Neural progenitor cell (in vitro differentiated cells): ENCODE measurements around the gene ASIC3. TPM values are rescaled to one million over a fixed set of nuclear protein-coding genes. Genes with fewer than 3 reads are reported as not detected.

Experiments used
- DNase-seq: peaks from one replicate; pipeline ENCODE4 v3.0.0-alpha.2; 2016; ENCODE audit warnings: low spot score
- H2AFZ ChIP-seq: fragments of 200-600 bp; sonication (generic); replicated peaks from 2 replicates; pipeline ENCODE4 v1.6.1; 2016; ENCODE audit warnings: antibody characterized with exemption
- H3F3A ChIP-seq: fragments of 200-600 bp; sonication (generic); 2 replicates; pipeline ENCODE4 v1.6.1; 2016; ENCODE audit warnings: antibody characterized with exemption, low read depth
- H3K27ac ChIP-seq: fragments of 200-600 bp; sonication (generic); 2 replicates; pipeline ENCODE4 v1.5.1; 2016; ENCODE audit warnings: mild to moderate bottlenecking
- H3K27me3 ChIP-seq: fragments of 200-600 bp; sonication (generic); 2 replicates; pipeline ENCODE4 v1.6.1; 2016; ENCODE audit warnings: mild to moderate bottlenecking, moderate library complexity
- H3K36me3 ChIP-seq: fragments of 200-600 bp; sonication (generic); 2 replicates; pipeline ENCODE4 v1.5.1; 2016
- H3K4me1 ChIP-seq: fragments of 200-600 bp; sonication (generic); 2 replicates; pipeline ENCODE4 v1.6.1; 2016; ENCODE audit warnings: mixed run types
- H3K4me2 ChIP-seq: fragments of 200-600 bp; sonication (generic); 2 replicates; pipeline ENCODE4 v1.6.1; 2016
- H3K4me3 ChIP-seq: fragments of 200-600 bp; sonication (generic); 2 replicates; pipeline ENCODE4 v1.5.1; 2016
- H3K79me2 ChIP-seq: fragments of 200-600 bp; sonication (generic); 2 replicates; pipeline ENCODE4 v1.6.1; 2016; ENCODE audit warnings: low read depth
- H3K9ac ChIP-seq: fragments of 200-600 bp; sonication (generic); 2 replicates; pipeline ENCODE4 v1.6.1; 2016
- H3K9me3 ChIP-seq: fragments of 200-600 bp; sonication (generic); 2 replicates; pipeline ENCODE4 v1.5.1; 2016; ENCODE audit warnings: low read depth
- H4K20me1 ChIP-seq: fragments of 200-600 bp; sonication (generic); 2 replicates; pipeline ENCODE4 v1.6.1; 2016; ENCODE audit warnings: low read depth
- H3K27ac Mint-ChIP-seq: 3 replicates; pipeline ENCODE4 v1.8.0; 2021; ENCODE audit warnings: mixed read lengths
- H3K27me3 Mint-ChIP-seq: 2 replicates; pipeline ENCODE4 v1.8.0; 2022; ENCODE audit warnings: low read depth, mild to moderate bottlenecking, inconsistent platforms, moderate library complexity, mixed read lengths; ENCODE audit not compliant: insufficient read depth
- H3K36me3 Mint-ChIP-seq: 3 replicates; pipeline ENCODE4 v1.8.0; 2021; ENCODE audit warnings: mixed read lengths
- H3K4me1 Mint-ChIP-seq: 3 replicates; pipeline ENCODE4 v1.8.0; 2021; ENCODE audit warnings: mixed read lengths
- H3K4me3 Mint-ChIP-seq: 3 replicates; pipeline ENCODE4 v1.8.0; 2021; ENCODE audit warnings: mild to moderate bottlenecking, moderate library complexity, mixed read lengths
- H3K9me3 Mint-ChIP-seq: 3 replicates; pipeline ENCODE4 v1.8.0; 2020; ENCODE audit warnings: mixed read lengths
- CTCF ChIP-seq: fragments of 200-600 bp; sonication (generic); IDR thresholded peaks from 2 replicates; pipeline ENCODE4 v1.5.1; 2017; ENCODE audit warnings: antibody characterized with exemption, mild to moderate bottlenecking
- EZH2 ChIP-seq: fragments of 200-600 bp; sonication (generic); IDR thresholded peaks from 2 replicates; pipeline ENCODE4 v1.6.1; 2017; ENCODE audit warnings: antibody characterized with exemption, mild to moderate bottlenecking, moderate library complexity
- EZH2phosphoT487 ChIP-seq: fragments of 200-600 bp; sonication (generic); IDR thresholded peaks from 2 replicates; pipeline ENCODE4 v1.6.1; 2017; ENCODE audit warnings: antibody characterized with exemption
- total RNA-seq: library from RNA; depleted of rRNA; stranded (reverse); fragments of >200 nt; gene quantifications from 2 replicates; pipeline ENCODE4 v1.2.3, GENCODE V29; 2015; ENCODE audit warnings: low replicate concordance

Gene ASIC3
- total RNA-seq, 1 donor from 2014 or later = not detected

- Mint-ChIP-seq H3K4me3 (no peak overlapping the region), H3K27me3 (peaks cover 3% of the 10 kb centered on the region), H3K4me1 (peaks cover 2% of the 10 kb centered on the region), H3K9me3 (no peaks in the 10 kb centered on the region), H3K36me3 (peaks cover 11% of the 10 kb centered on the region), H3K27ac (no peak overlapping the region)
- DNase-seq = no peak
- no peaks in the 10 kb centered on the region for H3K4me1 ChIP-seq
- no peaks in the 10 kb centered on the region for H3F3A ChIP-seq
- no peak overlapping the region for H3K9ac ChIP-seq
- no peaks in the 10 kb centered on the region for H3K9me3 ChIP-seq
- H3K4me2 ChIP-seq = no peak overlapping the region
- H3K36me3 ChIP-seq = no peaks in the 10 kb centered on the region
- no peaks in the 10 kb centered on the region for H3K79me2 ChIP-seq
- no peak overlapping the region for H2AFZ ChIP-seq
- no peak overlapping the region for H3K4me3 ChIP-seq
- H4K20me1 ChIP-seq = peaks cover 5% of the 10 kb centered on the region
- no peaks in the 10 kb centered on the region for H3K27me3 ChIP-seq
- H3K27ac ChIP-seq = no peak overlapping the region
- no peak for TF ChIP-seq EZH2phosphoT487
- no peak for TF ChIP-seq CTCF
- TF ChIP-seq EZH2 = no peak
These were observed 21.7 kb downstream of the ASIC3 start for GRCh38 chr7:151069841-151070573.

- H4K20me1 ChIP-seq = no peaks in the 10 kb centered on the region
- no peak for DNase-seq
- H3K36me3 ChIP-seq = no peaks in the 10 kb centered on the region
- no peaks in the 10 kb centered on the region for H3K79me2 ChIP-seq
- H3K4me3 ChIP-seq = no peak overlapping the region
- H3F3A ChIP-seq = no peaks in the 10 kb centered on the region
- H3K4me2 ChIP-seq = no peak overlapping the region
- Mint-ChIP-seq H3K4me3 (no peak overlapping the region), H3K4me1 (peaks cover 2% of the 10 kb centered on the region), H3K27ac (no peak overlapping the region), H3K36me3 (peaks cover 13% of the 10 kb centered on the region), H3K9me3 (no peaks in the 10 kb centered on the region), H3K27me3 (peaks cover 5% of the 10 kb centered on the region)
- H3K27ac ChIP-seq = no peak overlapping the region
- no peaks in the 10 kb centered on the region for H3K27me3 ChIP-seq
- no peaks in the 10 kb centered on the region for H3K4me1 ChIP-seq
- H2AFZ ChIP-seq = no peak overlapping the region
- H3K9me3 ChIP-seq = no peaks in the 10 kb centered on the region
- no peak overlapping the region for H3K9ac ChIP-seq
- no peak for TF ChIP-seq EZH2phosphoT487
- TF ChIP-seq EZH2 = no peak
- TF ChIP-seq CTCF = no peak
These were observed 22.2 kb downstream of the ASIC3 start for GRCh38 chr7:151070574-151070960.

- Histone ChIP-seq H2AFZ (no peak overlapping the region), H3K4me3 (no peak overlapping the region), H3K9me3 (no peaks in the 10 kb centered on the region), H3K36me3 (no peaks in the 10 kb centered on the region), H3K4me1 (no peaks in the 10 kb centered on the region), H3K4me2 (no peak overlapping the region), H3K27me3 (no peaks in the 10 kb centered on the region), H3K27ac (no peak overlapping the region), H3K9ac (no peak overlapping the region), H3F3A (no peaks in the 10 kb centered on the region), H4K20me1 (no peaks in the 10 kb centered on the region), H3K79me2 (no peaks in the 10 kb centered on the region)
- H3K9me3 Mint-ChIP-seq = no peaks in the 10 kb centered on the region
- H3K27ac Mint-ChIP-seq = no peak overlapping the region
- H3K27me3 Mint-ChIP-seq = peaks cover 8% of the 10 kb centered on the region
- no peak for DNase-seq
- peaks cover 2% of the 10 kb centered on the region for H3K4me1 Mint-ChIP-seq
- no peak overlapping the region for H3K4me3 Mint-ChIP-seq
- H3K36me3 Mint-ChIP-seq = peaks cover 14% of the 10 kb centered on the region
- TF ChIP-seq EZH2 (no peak), EZH2phosphoT487 (no peak), CTCF (no peak)
These were observed 22.9 kb downstream of the ASIC3 start for GRCh38 chr7:151071032-151071866.
